A549 treated with CORT108297 at 1 μM for 4 hours (cell line): ENCODE data around the gene PDIA6. TPM values are rescaled to one million over a fixed set of nuclear protein-coding genes. Genes with fewer than 3 reads are reported as not detected.

Experiments used
- total RNA-seq: library from RNA; stranded (reverse); fragments of 200-300 nt; extraction: Qiagen RNA extraction; gene quantifications from 5 replicates; pipeline ENCODE4 v1.2.3, GENCODE V29; 2022

Gene PDIA6, protein sequence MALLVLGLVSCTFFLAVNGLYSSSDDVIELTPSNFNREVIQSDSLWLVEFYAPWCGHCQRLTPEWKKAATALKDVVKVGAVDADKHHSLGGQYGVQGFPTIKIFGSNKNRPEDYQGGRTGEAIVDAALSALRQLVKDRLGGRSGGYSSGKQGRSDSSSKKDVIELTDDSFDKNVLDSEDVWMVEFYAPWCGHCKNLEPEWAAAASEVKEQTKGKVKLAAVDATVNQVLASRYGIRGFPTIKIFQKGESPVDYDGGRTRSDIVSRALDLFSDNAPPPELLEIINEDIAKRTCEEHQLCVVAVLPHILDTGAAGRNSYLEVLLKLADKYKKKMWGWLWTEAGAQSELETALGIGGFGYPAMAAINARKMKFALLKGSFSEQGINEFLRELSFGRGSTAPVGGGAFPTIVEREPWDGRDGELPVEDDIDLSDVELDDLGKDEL
- 342 to 363 TPM (median 360 TPM) in 5 replicates for total RNA-seq

DNA sequence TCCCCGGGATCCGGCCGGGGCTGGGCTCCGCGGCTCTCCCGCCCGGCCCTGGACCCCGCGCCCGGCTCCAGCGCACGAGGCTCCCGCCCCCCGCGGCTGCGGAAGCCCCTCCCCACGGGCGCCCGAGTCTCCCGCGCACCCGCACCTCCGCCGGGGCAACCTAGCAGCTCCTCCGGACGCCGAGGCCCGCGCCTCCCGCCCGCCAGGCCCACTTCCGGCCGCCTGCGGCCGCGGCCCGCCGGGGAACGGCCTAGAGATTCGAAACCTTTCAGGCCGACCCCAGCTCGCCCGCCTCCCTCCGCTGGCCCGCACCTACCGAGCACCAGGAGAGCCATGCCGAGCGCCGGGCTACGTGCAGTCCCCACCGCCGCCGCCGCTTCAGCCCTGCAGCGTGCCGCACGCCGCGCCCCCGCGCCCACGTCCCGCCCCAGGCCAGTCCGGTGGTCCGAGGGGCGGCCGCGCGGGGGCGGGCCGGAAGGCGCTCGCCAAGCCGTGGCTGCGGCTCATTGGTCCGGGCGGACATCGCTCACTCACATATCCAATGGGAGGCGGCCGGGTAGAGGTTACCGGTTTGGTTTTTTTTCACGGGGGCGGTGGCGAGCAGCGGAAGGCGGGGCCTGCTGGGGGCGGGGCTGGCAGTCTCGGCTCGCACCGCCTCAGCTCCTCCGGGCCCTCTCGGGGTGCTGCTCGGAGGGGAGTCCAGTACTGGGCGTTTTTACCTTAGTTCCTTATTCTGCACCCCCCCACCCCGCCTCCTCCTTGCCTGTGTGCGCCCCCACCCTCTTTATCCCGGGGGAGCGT, at the start of gene PDIA6:
Gene PDIA6, minus strand, starts transcription at position 424 of the 801 bp plus-strand sequence. Its CDS starts 89 bp downstream, at position 335.

Other genes starting within 250 kb of the PDIA6 start
- 40.0 to 56.4 TPM (median 41.0 TPM) in 5 replicates for gene NOL10, start 122.8 kb downstream of the PDIA6 start, total RNA-seq
- gene ATP6V1C2, start 91.2 kb downstream of the PDIA6 start, total RNA-seq, result 0.14 to 0.32 TPM (median 0.21 TPM) in 5 replicates
- 21.8 to 48.2 TPM (median 38.0 TPM) in 5 replicates for gene KCNF1, start 99.1 kb upstream of the PDIA6 start, total RNA-seq